ENCODE results near the gene PLAAT5.

GRCh38 chr11:63485777-63486176 lies 5.2 kb downstream of the PLAAT5 start:
- TF ChIP-seq, protein P1, sequence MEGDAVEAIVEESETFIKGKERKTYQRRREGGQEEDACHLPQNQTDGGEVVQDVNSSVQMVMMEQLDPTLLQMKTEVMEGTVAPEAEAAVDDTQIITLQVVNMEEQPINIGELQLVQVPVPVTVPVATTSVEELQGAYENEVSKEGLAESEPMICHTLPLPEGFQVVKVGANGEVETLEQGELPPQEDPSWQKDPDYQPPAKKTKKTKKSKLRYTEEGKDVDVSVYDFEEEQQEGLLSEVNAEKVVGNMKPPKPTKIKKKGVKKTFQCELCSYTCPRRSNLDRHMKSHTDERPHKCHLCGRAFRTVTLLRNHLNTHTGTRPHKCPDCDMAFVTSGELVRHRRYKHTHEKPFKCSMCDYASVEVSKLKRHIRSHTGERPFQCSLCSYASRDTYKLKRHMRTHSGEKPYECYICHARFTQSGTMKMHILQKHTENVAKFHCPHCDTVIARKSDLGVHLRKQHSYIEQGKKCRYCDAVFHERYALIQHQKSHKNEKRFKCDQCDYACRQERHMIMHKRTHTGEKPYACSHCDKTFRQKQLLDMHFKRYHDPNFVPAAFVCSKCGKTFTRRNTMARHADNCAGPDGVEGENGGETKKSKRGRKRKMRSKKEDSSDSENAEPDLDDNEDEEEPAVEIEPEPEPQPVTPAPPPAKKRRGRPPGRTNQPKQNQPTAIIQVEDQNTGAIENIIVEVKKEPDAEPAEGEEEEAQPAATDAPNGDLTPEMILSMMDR (IDR thresholded peaks at IDR 0.05), result no peak
- TF ChIP-seq EP300 (IDR thresholded peaks at IDR 0.05), result no peak

Data from tibial nerve (tissue), 4 donors.